Erythroblast (primary cell): ENCODE results near the gene GAPVD1.

Experiments
- GATA1 ChIP-seq: IDR thresholded peaks from 2 replicates; pipeline ENCODE4 v1.6.1; 2011; ENCODE audit warnings: low read depth, mild to moderate bottlenecking, control low read depth, low read length, moderate library complexity
- POLR2A ChIP-seq: IDR thresholded peaks from 2 replicates; pipeline ENCODE4 v1.6.1; 2011; ENCODE audit warnings: mild to moderate bottlenecking, low read length

GRCh38 chr9:125411171-125411756 is 149.6 kb downstream of the GAPVD1 start:
- TF ChIP-seq POLR2A (no peak), GATA1 (no peak)
